Activated CD8-positive, alpha-beta T cell treated with anti-CD3 and anti-CD28 coated beads for 36 hours (primary cell): ENCODE results near the gene TAPBP. TPM values are rescaled to one million over a fixed set of nuclear protein-coding genes. Genes with fewer than 3 reads are reported as not detected.

Experiments
- ATAC-seq: fragments of 200-7000 bp; cut with Tn5 transposase; one replicate; pipeline ENCODE4 v1.10.0; 2021; ENCODE audit warnings: mild to moderate bottlenecking, moderate library complexity
- CTCF ChIA-PET: fragments of 350-600 bp; sonication (Branson Sonifier 250); formaldehyde crosslinking; loops from one replicate; lab custom pipeline; 2021; ENCODE audit warnings: antibody characterized with exemption; lab: Charles Lee
- POLR2A ChIA-PET: fragments of 350-600 bp; sonication (Branson Sonifier 250); formaldehyde crosslinking; loops from one replicate; lab custom pipeline; 2021; ENCODE audit warnings: antibody characterized with exemption; lab: Charles Lee
- DNase-seq: peaks from one replicate; pipeline ENCODE4 v3.0.0-alpha.2; 2020
- H3K27ac Mint-ChIP-seq: one replicate; pipeline ENCODE4 v1.8.0; 2021; ENCODE audit warnings: mild to moderate bottlenecking, mixed read lengths
- H3K27me3 Mint-ChIP-seq: one replicate; pipeline ENCODE4 v1.8.0; 2021; ENCODE audit warnings: mixed read lengths
- H3K36me3 Mint-ChIP-seq: one replicate; pipeline ENCODE4 v1.8.0; 2021; ENCODE audit warnings: low read depth, mixed read lengths
- H3K4me1 Mint-ChIP-seq: one replicate; pipeline ENCODE4 v1.8.0; 2021; ENCODE audit warnings: low read depth, mixed read lengths
- H3K4me3 Mint-ChIP-seq: one replicate; pipeline ENCODE4 v1.8.0; 2021; ENCODE audit warnings: mild to moderate bottlenecking, moderate library complexity, mixed read lengths
- H3K9me3 Mint-ChIP-seq: one replicate; pipeline ENCODE4 v1.8.0; 2021; ENCODE audit warnings: mixed read lengths
- intact Hi-C: fragments of 100-400 bp; cut with micrococcal nuclease; formaldehyde crosslinking; loops from one replicate; pipeline ENCODE4 v1.10.0; 2022
- total RNA-seq, 2 experiments: library from RNA; stranded (reverse); gene quantifications; one replicate each; pipeline ENCODE4 v1.2.3, GENCODE V29; 2021
- TF ChIP-seq, protein P1 (sequence below): fragments of 200-600 bp; IDR thresholded peaks from one replicate; pipeline ENCODE4 v1.8.0; 2022; ENCODE audit warnings: antibody characterized with exemption, mild to moderate bottlenecking

The TAPBP gene
- total RNA-seq, 2 experiments from 2014 or later: 179 to 183 TPM

DNA sequence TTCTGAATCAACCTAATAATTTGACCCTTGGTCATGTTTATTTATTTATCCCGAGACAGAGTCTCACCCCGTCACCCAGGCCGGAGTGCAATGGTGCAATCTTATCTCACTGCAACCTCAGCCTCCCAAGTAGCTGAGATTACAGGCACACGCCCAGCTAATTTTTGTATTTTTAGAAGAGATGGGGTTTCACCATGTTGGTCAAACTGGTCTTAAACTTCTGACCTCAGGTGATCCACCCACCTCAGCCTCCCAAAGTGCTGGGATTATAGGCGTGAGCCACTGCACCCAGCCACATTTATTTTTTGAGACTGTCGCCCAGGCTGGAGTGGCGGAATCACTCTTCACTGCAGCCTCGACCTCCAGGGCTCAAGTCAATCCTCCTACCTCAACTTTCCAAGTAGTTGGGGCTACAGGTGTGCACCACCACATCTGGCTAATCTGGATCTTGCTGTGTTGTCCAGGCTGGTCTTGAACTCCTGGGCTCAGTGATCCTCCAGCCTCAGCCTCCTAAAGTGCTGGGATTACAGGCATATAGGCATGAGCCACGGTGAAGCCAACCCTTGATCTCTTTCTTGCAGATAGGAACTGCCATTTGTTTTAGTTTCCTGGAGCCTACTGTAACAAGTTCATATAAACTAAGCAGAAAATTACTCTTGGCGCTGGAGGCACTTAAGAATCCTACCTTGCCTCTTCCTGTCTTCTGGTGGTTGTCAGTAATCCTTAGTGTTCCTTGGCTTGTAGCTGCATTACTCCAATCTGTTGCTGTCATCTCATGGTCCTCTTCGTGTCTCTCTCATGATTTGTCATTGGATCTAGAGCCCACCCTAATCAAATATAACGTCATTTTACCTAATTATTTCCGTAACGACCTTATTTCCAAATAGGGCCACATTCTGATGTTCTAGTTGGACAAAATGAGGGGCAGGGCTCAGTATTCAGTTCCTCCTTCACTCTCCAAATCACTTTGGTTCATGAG, 39.7 kb downstream of the TAPBP start:
- Mint-ChIP-seq H3K27ac (peak overlapping the region; percentile 100), H3K36me3 (peaks cover 57% of the 10 kb centered on the region), H3K27me3 (no peaks in the 10 kb centered on the region), H3K4me1 (peaks cover 49% of the 10 kb centered on the region), H3K4me3 (peak overlapping the region; percentile 95), H3K9me3 (no peaks in the 10 kb centered on the region)
- TF ChIP-seq, protein P1, sequence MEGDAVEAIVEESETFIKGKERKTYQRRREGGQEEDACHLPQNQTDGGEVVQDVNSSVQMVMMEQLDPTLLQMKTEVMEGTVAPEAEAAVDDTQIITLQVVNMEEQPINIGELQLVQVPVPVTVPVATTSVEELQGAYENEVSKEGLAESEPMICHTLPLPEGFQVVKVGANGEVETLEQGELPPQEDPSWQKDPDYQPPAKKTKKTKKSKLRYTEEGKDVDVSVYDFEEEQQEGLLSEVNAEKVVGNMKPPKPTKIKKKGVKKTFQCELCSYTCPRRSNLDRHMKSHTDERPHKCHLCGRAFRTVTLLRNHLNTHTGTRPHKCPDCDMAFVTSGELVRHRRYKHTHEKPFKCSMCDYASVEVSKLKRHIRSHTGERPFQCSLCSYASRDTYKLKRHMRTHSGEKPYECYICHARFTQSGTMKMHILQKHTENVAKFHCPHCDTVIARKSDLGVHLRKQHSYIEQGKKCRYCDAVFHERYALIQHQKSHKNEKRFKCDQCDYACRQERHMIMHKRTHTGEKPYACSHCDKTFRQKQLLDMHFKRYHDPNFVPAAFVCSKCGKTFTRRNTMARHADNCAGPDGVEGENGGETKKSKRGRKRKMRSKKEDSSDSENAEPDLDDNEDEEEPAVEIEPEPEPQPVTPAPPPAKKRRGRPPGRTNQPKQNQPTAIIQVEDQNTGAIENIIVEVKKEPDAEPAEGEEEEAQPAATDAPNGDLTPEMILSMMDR: no peak
- CTCF ChIA-PET: no interaction called here
- POLR2A ChIA-PET: interaction anchor here (0.6 to 9.5 kb wide), 6 partner anchors 14 to 259 kb away, joined by 3 to 261 read pairs (median 4); partner anchors contain the start of genes PFDN6, RGL2 and WDR46
- intact Hi-C loops: no loop called here
- ATAC-seq: no peak
- no peak for DNase-seq

DNA sequence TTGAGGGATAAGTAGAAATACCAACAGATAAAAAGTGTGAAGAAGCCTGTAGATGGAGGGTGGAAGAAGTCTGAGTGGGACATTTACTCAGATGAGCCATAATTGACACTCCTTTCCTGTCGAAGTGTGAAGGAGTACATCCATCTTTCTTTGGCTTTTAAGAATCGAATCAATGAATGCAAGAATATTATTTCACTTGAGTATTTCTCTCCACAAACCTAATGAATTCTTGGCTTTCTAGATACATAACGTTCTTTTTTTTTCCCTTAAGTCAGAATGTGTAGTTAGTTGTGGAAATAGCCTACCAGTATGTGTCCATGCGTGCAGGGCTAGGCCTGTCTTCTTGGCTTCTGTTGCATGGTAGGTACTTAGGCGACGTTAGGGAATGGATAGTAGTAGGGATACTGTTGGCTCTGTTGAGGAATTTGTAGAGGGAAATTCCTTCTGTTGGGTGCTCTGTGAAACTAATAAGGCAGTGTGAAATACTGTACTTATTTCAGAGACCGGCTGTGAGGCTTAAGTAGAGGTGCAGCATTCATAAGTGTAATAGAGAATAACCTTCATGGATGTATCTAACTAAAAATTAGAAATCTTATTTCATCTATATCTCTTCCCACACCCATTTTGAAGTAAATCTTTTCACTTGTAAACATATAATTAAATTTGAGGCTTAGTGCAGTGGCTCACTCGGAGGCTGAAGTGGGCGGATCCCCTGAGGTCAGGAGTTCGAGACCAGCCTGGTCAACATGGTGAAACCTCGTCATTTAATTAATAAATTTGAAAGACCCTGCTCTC, 40.6 kb downstream of the TAPBP start:
- no peak for ATAC-seq
- Mint-ChIP-seq H3K4me1 (peaks cover 43% of the 10 kb centered on the region), H3K9me3 (no peaks in the 10 kb centered on the region), H3K27ac (peak overlapping the region; percentile 100), H3K36me3 (peaks cover 62% of the 10 kb centered on the region), H3K4me3 (peak overlapping the region; percentile 95), H3K27me3 (no peaks in the 10 kb centered on the region)
- DNase-seq: no peak
- TF ChIP-seq, protein P1: no peak
- intact Hi-C loops: no loop called here
- CTCF ChIA-PET: interaction anchor here (1.2 to 5.4 kb wide), 2 partner anchors 14 to 24 kb away, joined by 4 to 36 read pairs; no protein-coding TSS in a partner anchor
- POLR2A ChIA-PET: interaction anchor here (0.6 to 9.5 kb wide), 14 partner anchors 8 to 153 kb away, joined by 3 to 261 read pairs (median 13); partner anchors contain the start of genes PFDN6, RGL2 and WDR46

DNA sequence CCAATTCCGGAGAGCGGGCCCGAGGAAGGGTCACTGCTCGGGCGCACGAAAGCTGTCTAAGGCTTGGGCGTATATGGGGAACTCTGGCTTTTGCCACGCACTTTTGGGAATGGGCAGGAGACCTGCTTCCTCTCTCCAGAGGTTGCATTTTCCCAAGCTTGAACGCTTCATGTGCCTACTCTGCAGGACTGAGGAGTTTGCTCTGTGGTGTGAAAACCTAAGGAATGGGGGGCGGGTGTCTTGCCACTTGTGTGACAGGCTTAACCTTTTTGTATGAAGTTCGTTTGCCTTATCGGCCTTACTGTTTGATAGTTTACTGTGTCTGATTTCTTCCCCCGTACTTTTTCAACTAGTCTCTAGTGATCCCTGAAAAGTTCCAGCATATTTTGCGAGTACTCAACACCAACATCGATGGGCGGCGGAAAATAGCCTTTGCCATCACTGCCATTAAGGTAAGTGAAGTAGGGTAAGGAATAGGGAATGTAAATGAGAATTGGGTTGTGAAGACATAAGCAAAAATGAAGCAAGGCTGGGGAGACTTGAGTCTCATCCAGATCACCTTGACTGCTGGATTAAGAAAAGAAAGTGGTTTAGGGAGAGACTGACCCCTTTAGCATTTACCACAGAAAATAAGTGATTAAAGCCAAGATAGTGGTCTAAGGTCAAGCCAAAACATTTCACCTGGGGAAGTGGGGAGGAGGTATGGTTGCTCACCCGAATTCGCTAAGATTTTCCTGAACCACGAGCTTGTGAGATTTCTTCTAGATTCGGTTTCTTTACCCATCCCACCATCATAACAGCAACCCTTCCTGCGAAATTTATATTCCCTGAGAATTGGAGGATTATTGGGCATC, 41.4 kb downstream of the TAPBP start:
- H3K27me3 Mint-ChIP-seq: no peaks in the 10 kb centered on the region

More for the DNA sequence above, 41.4 kb downstream of the TAPBP start:
- Mint-ChIP-seq H3K9me3 (no peaks in the 10 kb centered on the region), H3K36me3 (peaks cover 68% of the 10 kb centered on the region), H3K27ac (peak overlapping the region; percentile 100), H3K4me3 (peak overlapping the region; percentile 95), H3K4me1 (peaks cover 37% of the 10 kb centered on the region)
- ATAC-seq (peak; percentile 2), DNase-seq (no peak)
- CTCF ChIA-PET: interaction anchor here (1.0 to 5.4 kb wide), 10 partner anchors 9 to 307 kb away, joined by 3 to 36 read pairs (median 4); partner anchors contain the start of genes BAK1, HSD17B8, PFDN6 and WDR46
- TF ChIP-seq, protein P1: no peak
- POLR2A ChIA-PET: interaction anchor here (0.7 to 4.5 kb wide), 30 partner anchors 9 to 301 kb away, joined by 3 to 67 read pairs (median 8); partner anchors contain the start of genes HSD17B8, PFDN6, RGL2 and RING1
- intact Hi-C loops: no loop called here
